NT2/D1 (cell line): ENCODE measurements around the gene XRCC3.

Experiments used
- YY1 ChIP-seq: IDR thresholded peaks from 2 replicates; pipeline ENCODE4 v1.6.1; 2011; ENCODE audit not compliant: insufficient read length, insufficient read depth
- ZNF274 ChIP-seq: IDR thresholded peaks from 2 replicates; pipeline ENCODE4 v1.6.1; 2011; ENCODE audit warnings: mild to moderate bottlenecking, low read depth, low read length

GRCh38 chr14:103683139-103683538 is 32.1 kb downstream of the XRCC3 start:
- TF ChIP-seq ZNF274, result no peak
- no peak for TF ChIP-seq YY1
